ENCODE results near the gene FRMD1.

DNA sequence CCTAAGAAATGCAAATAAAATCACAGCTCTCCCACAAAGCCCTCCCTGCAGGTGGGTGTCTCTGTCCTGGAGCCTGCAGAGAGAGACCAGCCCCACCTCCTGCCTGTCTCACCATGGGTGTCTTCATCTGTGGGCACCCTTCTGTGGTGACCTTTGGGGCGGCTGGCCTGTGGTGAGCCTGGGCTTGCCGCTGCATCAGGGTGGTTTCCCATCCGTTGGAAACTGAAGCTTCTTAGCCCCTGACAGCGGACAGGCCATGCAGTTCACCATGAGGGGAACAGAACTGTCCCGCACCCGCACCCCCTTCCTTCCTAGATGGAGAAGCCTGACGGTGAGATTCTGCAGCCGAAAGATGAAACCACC, 42.3 kb upstream of the FRMD1 start:
- TF ChIP-seq, protein P1, sequence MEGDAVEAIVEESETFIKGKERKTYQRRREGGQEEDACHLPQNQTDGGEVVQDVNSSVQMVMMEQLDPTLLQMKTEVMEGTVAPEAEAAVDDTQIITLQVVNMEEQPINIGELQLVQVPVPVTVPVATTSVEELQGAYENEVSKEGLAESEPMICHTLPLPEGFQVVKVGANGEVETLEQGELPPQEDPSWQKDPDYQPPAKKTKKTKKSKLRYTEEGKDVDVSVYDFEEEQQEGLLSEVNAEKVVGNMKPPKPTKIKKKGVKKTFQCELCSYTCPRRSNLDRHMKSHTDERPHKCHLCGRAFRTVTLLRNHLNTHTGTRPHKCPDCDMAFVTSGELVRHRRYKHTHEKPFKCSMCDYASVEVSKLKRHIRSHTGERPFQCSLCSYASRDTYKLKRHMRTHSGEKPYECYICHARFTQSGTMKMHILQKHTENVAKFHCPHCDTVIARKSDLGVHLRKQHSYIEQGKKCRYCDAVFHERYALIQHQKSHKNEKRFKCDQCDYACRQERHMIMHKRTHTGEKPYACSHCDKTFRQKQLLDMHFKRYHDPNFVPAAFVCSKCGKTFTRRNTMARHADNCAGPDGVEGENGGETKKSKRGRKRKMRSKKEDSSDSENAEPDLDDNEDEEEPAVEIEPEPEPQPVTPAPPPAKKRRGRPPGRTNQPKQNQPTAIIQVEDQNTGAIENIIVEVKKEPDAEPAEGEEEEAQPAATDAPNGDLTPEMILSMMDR (IDR thresholded peaks at IDR 0.05 in 4 of 5, conservative IDR thresholded peaks at IDR 0.05 in 1 of 5), result no peak
- TF ChIP-seq POLR2A (IDR thresholded peaks at IDR 0.05), result no peak

Data from gastrocnemius medialis (tissue), 4 donors.